CD4-positive, alpha-beta T cell treated with Interleukin-4 for 4 hours (primary cell): ENCODE measurements around the gene RAB32.
"Not testable (repeated sequence)": the region's sequence is repeated elsewhere in the genome, so short reads cannot be mapped to it uniquely, and the experiment has no call there.

ENCODE experiments used
- DNase-seq: peaks from one replicate; pipeline ENCODE4 v3.0.0-alpha.2; 2020

Gene RAB32

GRCh38 chr6:146543211-146543939, at the start of gene RAB32:
TSS of gene RAB32 (plus strand) at chr6:146543833. CDS start at chr6:146543872, 39 bp downstream.
- DNase-seq = peak; percentile 11

- no peak for DNase-seq
Observed at GRCh38 chr6:146498309-146498708, 45.3 kb upstream of the RAB32 start.

GRCh38 chr6:146503096-146503495, 40.5 kb upstream of the RAB32 start:
- no peak for DNase-seq

GRCh38 chr6:146515212-146515611, 28.4 kb upstream of the RAB32 start:
- DNase-seq = no peak

DNA sequence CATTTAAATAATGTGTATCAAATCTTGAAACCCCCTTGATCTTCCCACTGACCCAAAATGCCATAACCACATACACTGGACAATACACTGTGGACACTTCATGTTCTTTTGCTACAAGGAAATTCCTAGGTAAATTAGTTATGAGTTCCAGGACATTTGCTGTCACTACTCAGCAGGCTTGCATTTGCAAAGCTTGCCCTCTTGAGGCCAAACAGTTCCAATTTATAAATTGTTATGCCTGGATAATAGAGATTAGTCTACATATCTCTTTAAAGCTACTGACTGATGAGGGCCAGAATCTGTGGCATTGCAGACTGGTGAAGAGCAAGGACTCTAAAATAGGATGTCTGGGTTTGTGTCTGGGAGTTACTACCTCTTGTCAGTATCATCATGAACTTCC, 17.4 kb upstream of the RAB32 start:
- DNase-seq = no peak

DNA sequence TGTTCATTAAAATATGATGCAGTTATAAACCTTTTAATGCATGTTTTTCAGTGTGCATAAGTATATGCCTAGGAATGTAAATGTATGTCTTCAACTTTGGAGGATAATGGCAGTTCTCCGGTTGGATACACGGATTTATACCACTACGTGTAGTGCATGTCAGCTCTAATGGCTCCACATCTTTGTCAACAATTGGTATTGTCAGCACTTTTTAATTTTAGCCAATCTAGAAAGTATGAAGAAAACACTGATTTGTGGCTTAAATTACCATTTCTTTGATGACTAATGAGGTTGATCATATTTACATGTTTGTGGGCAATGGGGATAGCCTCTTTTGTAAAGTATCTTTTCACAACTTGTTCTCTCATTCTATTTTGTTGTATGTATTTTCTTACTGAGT, 10.9 kb upstream of the RAB32 start:
- DNase-seq = no peak

GRCh38 chr6:146542881-146543210, 787 bp upstream of the RAB32 start:
- DNase-seq = no peak

- no peak for DNase-seq
Observed at GRCh38 chr6:146543940-146544615, 445 bp downstream of the RAB32 start.

DNA sequence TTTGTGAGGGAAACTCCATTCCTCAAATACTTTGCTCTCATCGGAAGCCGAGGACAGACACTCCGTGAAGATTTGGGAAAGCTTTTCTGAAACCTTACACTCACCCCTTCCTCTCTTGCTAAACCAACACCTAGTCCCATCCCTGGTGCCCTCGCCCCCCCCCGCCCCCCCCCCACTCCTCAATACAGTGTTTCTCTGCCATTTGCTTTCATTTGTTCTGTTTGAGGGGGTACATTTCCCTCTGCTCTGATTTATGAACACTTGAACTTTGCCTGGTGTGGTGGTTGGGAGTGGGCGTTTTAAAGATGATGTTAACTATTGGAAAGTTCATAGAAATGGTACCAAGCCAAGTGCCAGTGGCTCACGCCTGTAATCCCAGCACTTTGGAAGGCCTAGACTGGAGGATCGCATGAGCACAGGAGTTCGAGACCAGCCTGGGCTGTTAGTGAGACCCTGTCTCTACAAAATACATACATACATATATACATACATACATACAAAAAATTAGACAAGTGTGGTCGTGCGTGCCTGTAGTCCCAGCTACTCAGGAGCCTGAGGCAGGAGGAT, 1.1 kb downstream of the RAB32 start:
- DNase-seq = no peak

- no peak for DNase-seq
Observed at GRCh38 chr6:146545581-146545980, 1.9 kb downstream of the RAB32 start.

GRCh38 chr6:146546443-146547043, 2.9 kb downstream of the RAB32 start:
- no peak for DNase-seq

DNA sequence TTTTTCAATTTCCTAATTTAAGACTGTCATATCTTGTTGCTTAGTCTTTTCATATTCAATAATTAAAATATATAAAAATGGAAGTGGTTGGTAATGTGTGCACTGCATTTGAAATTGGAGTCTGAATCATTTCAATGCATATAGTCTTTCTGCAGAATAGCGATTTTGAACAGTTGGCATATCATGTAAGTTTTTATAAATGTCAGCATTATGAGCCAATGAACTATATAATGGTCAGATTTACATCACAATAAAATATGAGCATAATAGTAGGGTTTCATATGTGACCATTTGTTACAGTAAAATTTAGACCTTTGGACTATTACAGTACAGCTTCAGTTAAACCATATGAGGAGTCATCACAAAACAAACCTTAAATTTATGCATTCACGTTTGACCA, 4.3 kb downstream of the RAB32 start:
- no peak for DNase-seq

GRCh38 chr6:146548898-146549374, 5.3 kb downstream of the RAB32 start:
- DNase-seq = no peak

- DNase-seq = no peak
Observed at GRCh38 chr6:146550911-146551310, 7.3 kb downstream of the RAB32 start.

GRCh38 chr6:146551545-146551944, 7.9 kb downstream of the RAB32 start:
- no peak for DNase-seq

DNA sequence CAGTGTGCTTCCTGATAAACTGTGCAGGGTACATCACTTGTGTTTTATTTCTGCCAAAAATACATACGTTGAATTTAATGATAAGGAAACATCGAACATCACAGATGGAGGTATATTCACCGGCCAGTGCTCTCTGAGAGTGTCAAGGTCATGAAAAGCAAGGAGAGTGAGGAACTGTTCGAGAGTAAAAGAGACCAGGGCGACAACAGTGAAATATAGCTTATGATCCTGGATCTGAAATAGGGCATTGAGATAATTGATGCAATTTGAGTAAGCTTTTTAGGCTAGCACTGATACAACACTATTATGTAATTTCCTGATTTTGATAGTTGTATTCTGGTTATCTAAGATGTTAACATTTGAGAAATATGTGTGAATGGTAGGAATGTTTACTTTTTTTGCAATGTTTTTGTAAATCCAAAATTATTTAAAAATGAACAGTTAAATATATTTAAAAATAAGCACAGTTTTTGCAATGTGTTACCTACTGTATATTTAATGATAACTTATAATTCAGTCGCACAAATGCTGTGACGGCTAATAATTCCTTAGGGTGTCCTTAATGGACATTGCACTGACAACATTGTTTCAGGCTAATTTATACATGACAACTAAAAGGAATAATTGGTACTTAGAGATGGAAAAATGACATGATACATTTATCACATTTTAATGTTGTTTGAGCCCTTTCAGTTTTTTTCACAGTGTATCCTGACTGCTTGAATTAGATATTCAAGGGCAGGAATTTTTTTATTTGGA, 9.9 kb downstream of the RAB32 start:
- DNase-seq = no peak

- DNase-seq = no peak
Observed at GRCh38 chr6:146560607-146561006, 17.0 kb downstream of the RAB32 start.

- not testable (repeated sequence) for DNase-seq
Observed at GRCh38 chr6:146566661-146567060, 23.0 kb downstream of the RAB32 start.

- not testable (repeated sequence) for DNase-seq
Observed at GRCh38 chr6:146568619-146569018, 25.0 kb downstream of the RAB32 start.

- no peak for DNase-seq
Observed at GRCh38 chr6:146574211-146574610, 30.6 kb downstream of the RAB32 start.

DNA sequence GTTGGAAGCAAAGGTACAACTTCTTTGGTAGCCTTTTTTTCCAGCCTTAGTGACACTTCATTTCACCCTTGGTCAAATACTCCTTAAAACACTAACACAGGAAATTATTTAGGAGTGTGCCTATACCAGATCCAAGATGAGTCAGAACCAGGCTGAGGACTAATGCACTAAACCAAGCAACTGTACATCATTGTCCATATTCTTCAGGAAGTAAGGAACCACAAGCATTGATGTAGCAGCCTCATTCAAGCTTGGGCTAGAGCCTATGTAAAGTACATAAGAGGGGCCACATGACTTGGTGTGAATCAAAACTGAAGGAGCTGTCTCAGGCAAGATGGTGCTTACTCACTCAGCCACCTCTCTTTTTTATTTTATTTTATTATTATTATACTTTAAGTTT, 34.4 kb downstream of the RAB32 start:
- no peak for DNase-seq

DNA sequence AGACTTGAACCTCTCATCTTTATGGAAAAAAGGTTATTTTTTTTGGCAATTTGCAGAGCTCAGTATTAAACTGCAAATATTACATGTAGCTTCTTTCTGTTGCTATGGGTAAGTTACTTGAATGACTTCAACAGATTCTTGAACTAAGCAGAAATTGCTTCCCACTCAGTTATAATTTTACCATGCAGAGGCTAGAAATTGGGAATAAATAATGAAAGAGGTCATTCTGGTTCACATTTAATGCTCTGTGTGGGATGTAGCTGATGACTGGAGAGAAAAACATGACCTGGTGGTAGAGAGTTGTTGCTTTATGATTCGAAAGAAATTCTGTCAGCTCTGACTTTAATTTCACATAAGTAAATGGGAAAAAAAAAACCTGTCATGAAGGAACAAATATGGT, 38.3 kb downstream of the RAB32 start:
- DNase-seq = no peak

GRCh38 chr6:146582857-146583256, 39.2 kb downstream of the RAB32 start:
- no peak for DNase-seq
